Upper lobe of left lung (tissue), 6 donors: ENCODE data around the gene NXPH1. TPM values are rescaled to one million over a fixed set of nuclear protein-coding genes. Genes with fewer than 3 reads are reported as not detected.

ENCODE experiments used
- ATAC-seq, 2 donors: fragments of 200-7000 bp; cut with Tn5 transposase; one replicate each; pipeline ENCODE4 v1.9.1; 2022; ENCODE audit warnings: mild to moderate bottlenecking in 2 of 2, moderate library complexity in 2 of 2; ENCODE audit not compliant: low FRiP score in 2 of 2
- DNase-seq, 2 donors: peaks; one replicate each; pipeline ENCODE4 v3.0.0-alpha.2; 2019 to 2020
- H3K27ac ChIP-seq, 4 donors: fragments of 200-600 bp; sonication (generic); one replicate each; pipeline ENCODE4 v1.5.1; 2016 to 2019
- H3K27me3 ChIP-seq, 4 donors: fragments of 200-600 bp; sonication (generic); one replicate each; pipeline ENCODE4 v1.5.1; 2017 to 2019
- H3K36me3 ChIP-seq, 4 donors: fragments of 200-600 bp; sonication (generic); one replicate each; pipeline ENCODE4 v1.5.1; 2016 to 2019
- H3K4me1 ChIP-seq, 4 donors: fragments of 200-600 bp; sonication (generic); one replicate each; pipeline ENCODE4 v1.5.1; 2018 to 2019
- H3K4me3 ChIP-seq, 4 donors: fragments of 200-600 bp; sonication (generic); one replicate each; pipeline ENCODE4 v1.5.1; 2017 to 2019; ENCODE audit warnings: mild to moderate bottlenecking in 2 of 4, moderate library complexity in 1 of 4
- H3K9me3 ChIP-seq, 4 donors: fragments of 200-600 bp; sonication (generic); one replicate each; pipeline ENCODE4 v1.5.1; 2018 to 2019
- EP300 ChIP-seq, 4 donors: sonication (generic); formaldehyde crosslinking; IDR thresholded peaks; one replicate each; pipeline ENCODE4 v1.5.1; 2017; ENCODE audit warnings: antibody characterized with exemption in 4 of 4, control low read depth in 2 of 4
- POLR2A ChIP-seq, 4 donors: fragments of 450-650 bp; IDR thresholded peaks; one replicate each; pipeline ENCODE4 v1.5.1; 2016 to 2017; ENCODE audit warnings: antibody characterized with exemption in 4 of 4, mild to moderate bottlenecking in 2 of 4
- POLR2AphosphoS5 ChIP-seq, 2 donors: sonication (generic); formaldehyde crosslinking; IDR thresholded peaks; one replicate each; pipeline ENCODE4 v1.5.1; 2017; ENCODE audit warnings: antibody characterized with exemption in 2 of 2
- WGBS, 2 donors: methylation state at CpG; one replicate each; pipeline ENCODE4 v1.1.5; 2017 to 2018; 5-methylcytosine and 5-hydroxymethylcytosine counted together
- total RNA-seq, 6 donors: library from RNA; depleted of rRNA in 4 of 6; stranded (reverse); fragments of >200 nt in 4 of 6; gene quantifications; one replicate each; pipeline versions ENCODE4 v1.1.0 to v1.2.1, GENCODE V29; 2016 to 2021
- TF ChIP-seq, protein P1 (sequence below), 6 experiments: fragments of 450-650 bp in 4 of 6; fragments of 200-600 bp in 2 of 6; sonication (generic) in 2 of 6; IDR thresholded peaks; one replicate each; pipeline ENCODE4 v1.5.1; 2016 to 2019; ENCODE audit warnings: antibody characterized with exemption in 6 of 6
- donor health status: DM: no; HTN: no; CAD: no; lungs with moderate emphysema.
- donor health status: DM: no; HTN: yes; CAD: no; lungs with severe emphysema.

NXPH1 gene
- total RNA-seq, 6 donors from 2014 or later: not detected

GRCh38 chr7:8560501-8560900, 127.1 kb downstream of the NXPH1 start:
- H3K9me3 ChIP-seq: no peaks in the 10 kb centered on the region
- H3K4me1 ChIP-seq: no peaks in the 10 kb centered on the region
- WGBS, 2 donors: 65 to 66% methylated on average over 2 of the region's 2 CpGs
- H3K4me3 ChIP-seq: no peak overlapping the region
- no peak overlapping the region for H3K27ac ChIP-seq
- no peaks in the 10 kb centered on the region for H3K27me3 ChIP-seq
- no peaks in the 10 kb centered on the region for H3K36me3 ChIP-seq
- ATAC-seq: no peak
- no peak for TF ChIP-seq EP300 (IDR thresholded peaks at IDR 0.05)
- TF ChIP-seq POLR2A (IDR thresholded peaks at IDR 0.05): no peak
- TF ChIP-seq, protein P1, sequence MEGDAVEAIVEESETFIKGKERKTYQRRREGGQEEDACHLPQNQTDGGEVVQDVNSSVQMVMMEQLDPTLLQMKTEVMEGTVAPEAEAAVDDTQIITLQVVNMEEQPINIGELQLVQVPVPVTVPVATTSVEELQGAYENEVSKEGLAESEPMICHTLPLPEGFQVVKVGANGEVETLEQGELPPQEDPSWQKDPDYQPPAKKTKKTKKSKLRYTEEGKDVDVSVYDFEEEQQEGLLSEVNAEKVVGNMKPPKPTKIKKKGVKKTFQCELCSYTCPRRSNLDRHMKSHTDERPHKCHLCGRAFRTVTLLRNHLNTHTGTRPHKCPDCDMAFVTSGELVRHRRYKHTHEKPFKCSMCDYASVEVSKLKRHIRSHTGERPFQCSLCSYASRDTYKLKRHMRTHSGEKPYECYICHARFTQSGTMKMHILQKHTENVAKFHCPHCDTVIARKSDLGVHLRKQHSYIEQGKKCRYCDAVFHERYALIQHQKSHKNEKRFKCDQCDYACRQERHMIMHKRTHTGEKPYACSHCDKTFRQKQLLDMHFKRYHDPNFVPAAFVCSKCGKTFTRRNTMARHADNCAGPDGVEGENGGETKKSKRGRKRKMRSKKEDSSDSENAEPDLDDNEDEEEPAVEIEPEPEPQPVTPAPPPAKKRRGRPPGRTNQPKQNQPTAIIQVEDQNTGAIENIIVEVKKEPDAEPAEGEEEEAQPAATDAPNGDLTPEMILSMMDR (IDR thresholded peaks at IDR 0.05): no peak
- TF ChIP-seq POLR2AphosphoS5 (IDR thresholded peaks at IDR 0.05): no peak
- no peak for DNase-seq

DNA sequence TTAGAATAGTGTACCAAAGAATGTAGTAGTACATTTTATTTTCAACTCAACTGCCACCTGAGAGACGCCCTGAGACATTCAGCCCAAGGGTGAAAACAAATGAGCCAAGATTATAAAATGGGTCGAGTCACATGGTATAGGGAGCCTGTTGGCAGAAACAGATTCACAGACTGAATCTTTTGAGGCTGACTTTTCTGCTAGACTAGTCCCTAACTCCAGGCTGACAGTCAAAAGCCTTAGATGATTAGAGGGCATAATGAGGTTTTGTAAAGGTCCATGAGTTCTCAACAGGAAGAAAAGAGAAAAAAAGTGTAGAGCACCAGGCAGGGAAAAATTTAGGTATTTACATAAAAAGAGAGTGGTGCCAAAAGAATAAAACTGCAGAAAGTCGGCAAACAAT, 128.0 kb downstream of the NXPH1 start:
- Histone ChIP-seq H3K27ac (no peak overlapping the region), H3K9me3 (no peaks in the 10 kb centered on the region), H3K27me3 (no peaks in the 10 kb centered on the region), H3K4me1 (no peaks in the 10 kb centered on the region), H3K36me3 (no peaks in the 10 kb centered on the region), H3K4me3 (no peak overlapping the region)
- TF ChIP-seq, protein P1 (IDR thresholded peaks at IDR 0.05): no peak
- no peak for TF ChIP-seq POLR2A (IDR thresholded peaks at IDR 0.05)
- TF ChIP-seq POLR2AphosphoS5 (IDR thresholded peaks at IDR 0.05): no peak
- no peak for TF ChIP-seq EP300 (IDR thresholded peaks at IDR 0.05)
- ATAC-seq: no peak
- 68 to 77% methylated on average over 3 of the region's 3 CpGs for WGBS, 2 donors
- no peak for DNase-seq

GRCh38 chr7:8564281-8564680, 130.9 kb downstream of the NXPH1 start:
- DNase-seq (no peak), ATAC-seq (no peak)
- TF ChIP-seq POLR2A (IDR thresholded peaks at IDR 0.05) (no peak), EP300 (IDR thresholded peaks at IDR 0.05) (no peak), POLR2AphosphoS5 (IDR thresholded peaks at IDR 0.05) (no peak)
- TF ChIP-seq, protein P1 (IDR thresholded peaks at IDR 0.05): no peak
- 81% methylated on average over 3 of the region's 3 CpGs for WGBS, 2 donors
- no peaks in the 10 kb centered on the region for H3K4me1 ChIP-seq
- no peaks in the 10 kb centered on the region for H3K36me3 ChIP-seq
- no peaks in the 10 kb centered on the region for H3K27me3 ChIP-seq
- no peak overlapping the region for H3K27ac ChIP-seq
- no peak overlapping the region for H3K4me3 ChIP-seq
- no peaks in the 10 kb centered on the region for H3K9me3 ChIP-seq

- H3K27ac ChIP-seq: no peak overlapping the region
- H3K27me3 ChIP-seq: no peaks in the 10 kb centered on the region
- 67 to 75% methylated on average over 2 of the region's 2 CpGs for WGBS, 2 donors
- H3K36me3 ChIP-seq: no peaks in the 10 kb centered on the region
- no peaks in the 10 kb centered on the region for H3K9me3 ChIP-seq
- no peaks in the 10 kb centered on the region for H3K4me1 ChIP-seq
- DNase-seq (no peak), ATAC-seq (no peak)
- no peak for TF ChIP-seq POLR2AphosphoS5 (IDR thresholded peaks at IDR 0.05)
- TF ChIP-seq EP300 (IDR thresholded peaks at IDR 0.05): no peak
- no peak for TF ChIP-seq POLR2A (IDR thresholded peaks at IDR 0.05)
- TF ChIP-seq, protein P1 (IDR thresholded peaks at IDR 0.05): no peak
- H3K4me3 ChIP-seq: no peak overlapping the region
Measured at GRCh38 chr7:8566016-8566415, 132.6 kb downstream of the NXPH1 start.

GRCh38 chr7:8567626-8568025, 134.2 kb downstream of the NXPH1 start:
- TF ChIP-seq EP300 (IDR thresholded peaks at IDR 0.05) (no peak), POLR2A (IDR thresholded peaks at IDR 0.05) (no peak), POLR2AphosphoS5 (IDR thresholded peaks at IDR 0.05) (no peak)
- TF ChIP-seq, protein P1 (IDR thresholded peaks at IDR 0.05): no peak
- no peaks in the 10 kb centered on the region for H3K36me3 ChIP-seq
- no peak overlapping the region for H3K27ac ChIP-seq
- H3K9me3 ChIP-seq: no peaks in the 10 kb centered on the region
- WGBS, 2 donors: 67 to 77% methylated on average over 4 of the region's 4 CpGs
- H3K4me1 ChIP-seq: no peaks in the 10 kb centered on the region
- no peak overlapping the region for H3K4me3 ChIP-seq
- H3K27me3 ChIP-seq: no peaks in the 10 kb centered on the region
- no peak for DNase-seq
- no peak for ATAC-seq
